Measurements from ENCODE around the gene SLC11A1.

- TF ChIP-seq, protein P1, sequence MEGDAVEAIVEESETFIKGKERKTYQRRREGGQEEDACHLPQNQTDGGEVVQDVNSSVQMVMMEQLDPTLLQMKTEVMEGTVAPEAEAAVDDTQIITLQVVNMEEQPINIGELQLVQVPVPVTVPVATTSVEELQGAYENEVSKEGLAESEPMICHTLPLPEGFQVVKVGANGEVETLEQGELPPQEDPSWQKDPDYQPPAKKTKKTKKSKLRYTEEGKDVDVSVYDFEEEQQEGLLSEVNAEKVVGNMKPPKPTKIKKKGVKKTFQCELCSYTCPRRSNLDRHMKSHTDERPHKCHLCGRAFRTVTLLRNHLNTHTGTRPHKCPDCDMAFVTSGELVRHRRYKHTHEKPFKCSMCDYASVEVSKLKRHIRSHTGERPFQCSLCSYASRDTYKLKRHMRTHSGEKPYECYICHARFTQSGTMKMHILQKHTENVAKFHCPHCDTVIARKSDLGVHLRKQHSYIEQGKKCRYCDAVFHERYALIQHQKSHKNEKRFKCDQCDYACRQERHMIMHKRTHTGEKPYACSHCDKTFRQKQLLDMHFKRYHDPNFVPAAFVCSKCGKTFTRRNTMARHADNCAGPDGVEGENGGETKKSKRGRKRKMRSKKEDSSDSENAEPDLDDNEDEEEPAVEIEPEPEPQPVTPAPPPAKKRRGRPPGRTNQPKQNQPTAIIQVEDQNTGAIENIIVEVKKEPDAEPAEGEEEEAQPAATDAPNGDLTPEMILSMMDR (IDR thresholded peaks at IDR 0.05; ENCODE audit: poor library complexity): no peak
- TF ChIP-seq EZH2 (IDR thresholded peaks at IDR 0.05; ENCODE audit: borderline replicate concordance) (no peak), EZH2phosphoT487 (IDR thresholded peaks at IDR 0.05; ENCODE audit: low read depth, severe bottlenecking, unreplicated experiment) (no peak)
These were observed 16.6 kb downstream of the SLC11A1 start for GRCh38 chr2:218398437-218399390.
